ENCODE measurements around the gene PSKH1. TPM values are rescaled to one million over a fixed set of nuclear protein-coding genes. Genes with fewer than 3 reads are reported as not detected.
A peak's percentile ranks its signal among the peaks of the same experiment; 100 is the strongest.

PSKH1 gene
- total RNA-seq, 2 experiments from 2014 or later = 11.4 to 13.3 TPM

GRCh38 chr16:67873435-67874370 is 19.4 kb upstream of the PSKH1 start:
- peaks cover 68% of the 10 kb centered on the region for H3K36me3 Mint-ChIP-seq (ENCODE audit: low read depth)
- POLR2A ChIA-PET = interaction anchor here (0.5 to 1.7 kb wide), 15 partner anchors 8 to 860 kb away, joined by 3 to 10 read pairs (median 4); partner anchors contain the start of genes CTCF, GFOD2, NFATC3 and NUTF2
- H3K36me3 ChIP-seq (ENCODE audit: insufficient read depth, low read length) = peaks cover 49% of the 10 kb centered on the region
- peak overlapping the region; percentile 99 for H3K4me3 ChIP-seq (ENCODE audit: low read length)
- TF ChIP-seq CTCF (IDR thresholded peaks at IDR 0.05) = no peak
- intact Hi-C loops (cut with DNase I, micrococcal nuclease) = loop anchor here in 1 of 2 experiments (2.0 to 5.0 kb wide), 2 partner anchors 19 to 41 kb away; partner anchors contain the start of gene PSKH1
- no peaks in the 10 kb centered on the region for H3K9me3 Mint-ChIP-seq
- peaks cover 44% of the 10 kb centered on the region for H3K4me1 ChIP-seq (ENCODE audit: insufficient read depth, low read length)
- no peaks in the 10 kb centered on the region for H3K27me3 ChIP-seq (ENCODE audit: control insufficient read depth in 1 of 2, insufficient read depth in 2 of 2, low read length in 2 of 2)
- ATAC-seq (ENCODE audit: poor library complexity) (no peak), DNase-seq (peak in 1 of 14 experiments; percentile 8)
- no peaks in the 10 kb centered on the region for H3K27me3 Mint-ChIP-seq
- CTCF ChIA-PET = interaction anchor here (0.5 to 2.5 kb wide), 6 partner anchors 10 to 454 kb away, joined by 3 to 13 read pairs (median 4); partner anchors contain the start of gene NUTF2
- peak overlapping the region; percentile 96 for H3K4me3 Mint-ChIP-seq
- H3K27ac ChIP-seq (ENCODE audit: low read depth in 1 of 2, low read length in 2 of 2) = peak overlapping the region; percentile 82 to 93
- H3K27ac Mint-ChIP-seq = peak overlapping the region; percentile 89
- H3K4me1 Mint-ChIP-seq (ENCODE audit: low read depth) = peaks cover 35% of the 10 kb centered on the region
- no peaks in the 10 kb centered on the region for H3K9me3 ChIP-seq (ENCODE audit: control insufficient read depth in 1 of 2, insufficient read depth in 1 of 2, low read length in 2 of 2)

DNA sequence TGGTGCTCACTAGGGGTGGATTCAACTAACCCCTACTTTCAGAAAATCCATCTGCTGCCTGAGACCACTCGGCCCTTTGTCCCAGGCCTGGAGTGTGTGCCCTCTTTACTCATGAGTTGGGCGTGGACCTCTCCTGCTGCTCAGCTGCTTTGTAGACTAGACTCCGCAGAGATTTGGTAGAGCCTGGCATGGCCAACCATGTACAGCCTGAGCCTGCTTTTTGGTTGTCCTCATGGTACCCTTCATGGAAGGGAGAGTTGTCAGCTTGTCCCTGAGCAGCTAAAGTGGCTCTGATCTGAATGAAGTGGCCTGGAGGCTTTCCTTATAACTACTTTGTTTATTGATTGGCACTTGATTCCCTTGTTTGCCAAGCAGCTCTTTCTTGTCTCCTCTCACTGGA is 18.7 kb upstream of the PSKH1 start:
- H3K4me1 ChIP-seq (ENCODE audit: insufficient read depth, low read length) = peaks cover 44% of the 10 kb centered on the region
- CTCF ChIA-PET = interaction anchor here (1.2 to 2.5 kb wide), 3 partner anchors 9 to 206 kb away, joined by 3 to 13 read pairs (median 10); no protein-coding TSS in a partner anchor
- DNase-seq (no peak), ATAC-seq (ENCODE audit: poor library complexity) (no peak)
- no peaks in the 10 kb centered on the region for H3K9me3 Mint-ChIP-seq
- no peaks in the 10 kb centered on the region for H3K27me3 ChIP-seq (ENCODE audit: control insufficient read depth in 1 of 2, insufficient read depth in 2 of 2, low read length in 2 of 2)
- POLR2A ChIA-PET = interaction anchor here (0.6 to 1.7 kb wide), 6 partner anchors 19 to 211 kb away, joined by 3 to 9 read pairs (median 4); partner anchors contain the start of genes GFOD2, NFATC3, NUTF2 and PSKH1
- H3K9me3 ChIP-seq (ENCODE audit: control insufficient read depth in 1 of 2, insufficient read depth in 1 of 2, low read length in 2 of 2) = no peaks in the 10 kb centered on the region
- peaks cover 74% of the 10 kb centered on the region for H3K36me3 Mint-ChIP-seq (ENCODE audit: low read depth)
- H3K36me3 ChIP-seq (ENCODE audit: insufficient read depth, low read length) = peaks cover 51% of the 10 kb centered on the region
- peaks cover 35% of the 10 kb centered on the region for H3K4me1 Mint-ChIP-seq (ENCODE audit: low read depth)
- peak overlapping the region; percentile 89 for H3K27ac Mint-ChIP-seq
- intact Hi-C loops (cut with DNase I, micrococcal nuclease) = loop anchor here in 1 of 2 experiments (5.0 kb wide), 1 partner anchor 42 kb away; no protein-coding TSS in a partner anchor
- peak overlapping the region; percentile 96 for H3K4me3 Mint-ChIP-seq
- peak overlapping the region; percentile 99 for H3K4me3 ChIP-seq (ENCODE audit: low read length)
- no peak overlapping the region for H3K27ac ChIP-seq (ENCODE audit: low read depth in 1 of 2, low read length in 2 of 2)
- no peak for TF ChIP-seq CTCF (IDR thresholded peaks at IDR 0.05)
- no peaks in the 10 kb centered on the region for H3K27me3 Mint-ChIP-seq

- Mint-ChIP-seq H3K27me3 (no peaks in the 10 kb centered on the region), H3K36me3 (ENCODE audit: low read depth) (peaks cover 85% of the 10 kb centered on the region), H3K4me1 (ENCODE audit: low read depth) (peaks cover 34% of the 10 kb centered on the region), H3K27ac (no peak overlapping the region), H3K4me3 (peak overlapping the region; percentile 38), H3K9me3 (no peaks in the 10 kb centered on the region)
- ATAC-seq (ENCODE audit: poor library complexity) (no peak), DNase-seq (no peak)
- no peak overlapping the region for H3K27ac ChIP-seq (ENCODE audit: low read depth in 1 of 2, low read length in 2 of 2)
- H3K4me1 ChIP-seq (ENCODE audit: insufficient read depth, low read length) = peaks cover 43% of the 10 kb centered on the region
- H3K36me3 ChIP-seq (ENCODE audit: insufficient read depth, low read length) = peaks cover 65% of the 10 kb centered on the region
- H3K27me3 ChIP-seq (ENCODE audit: control insufficient read depth in 1 of 2, insufficient read depth in 2 of 2, low read length in 2 of 2) = no peaks in the 10 kb centered on the region
- ChIA-PET POLR2A (no interaction called here), CTCF (no interaction called here)
- no peak for TF ChIP-seq CTCF (IDR thresholded peaks at IDR 0.05)
- no peak overlapping the region for H3K4me3 ChIP-seq (ENCODE audit: low read length)
- H3K9me3 ChIP-seq (ENCODE audit: control insufficient read depth in 1 of 2, insufficient read depth in 1 of 2, low read length in 2 of 2) = no peaks in the 10 kb centered on the region
- intact Hi-C loops (cut with DNase I, micrococcal nuclease) = no loop called here
Observed at GRCh38 chr16:67877064-67877463, 16.0 kb upstream of the PSKH1 start.

Data from CD4-positive, alpha-beta T cell (primary cell).